HL-60 (cell line): ENCODE results near the gene METTL18.

ENCODE experiments used
- CTCF ChIP-seq: IDR thresholded peaks from one replicate; pipeline ENCODE4 v1.5.1; 2011; ENCODE audit warnings: low read length, control low read depth, inconsistent platforms; ENCODE audit not compliant: insufficient read depth
- GABPA ChIP-seq: IDR thresholded peaks from 2 replicates; pipeline ENCODE4 v1.6.1; 2012; ENCODE audit warnings: low read depth
- POLR2AphosphoS5 ChIP-seq: IDR thresholded peaks from 2 replicates; pipeline ENCODE4 v1.6.1; 2012; ENCODE audit warnings: low read depth

GRCh38 chr1:169753549-169753948 lies 41.2 kb downstream of the METTL18 start:
- TF ChIP-seq CTCF (no peak), GABPA (no peak), POLR2AphosphoS5 (no peak)
